Naive B cell (primary cell): ENCODE data around the gene GARS1. TPM values are rescaled to one million over a fixed set of nuclear protein-coding genes. Genes with fewer than 3 reads are reported as not detected.

ENCODE experiments used
- ATAC-seq, 2 donors: fragments of 150-1000 bp; cut with Tn5 transposase; 2 replicates each; pipeline ENCODE4 v1.10.0; 2021; ENCODE audit warnings: low read depth in 2 of 2, mild to moderate bottlenecking in 2 of 2, moderate library complexity in 2 of 2
- DNase-seq: peaks from one replicate; pipeline ENCODE4 v3.0.0; 2022
- H3K27ac Mint-ChIP-seq, 6 donors: one replicate each; pipeline ENCODE4 v1.8.0; 2020 to 2022; ENCODE audit warnings: mild to moderate bottlenecking in 6 of 6, mixed read lengths in 6 of 6, moderate library complexity in 5 of 6, inconsistent platforms in 2 of 6
- H3K27me3 Mint-ChIP-seq, 3 donors: one replicate each; pipeline ENCODE4 v1.8.0; 2021 to 2022; ENCODE audit warnings: mixed read lengths in 3 of 3, mild to moderate bottlenecking in 1 of 3
- H3K36me3 Mint-ChIP-seq, 2 donors: one replicate each; pipeline ENCODE4 v1.8.0; 2020 to 2022; ENCODE audit warnings: mixed read lengths in 2 of 2, inconsistent platforms in 1 of 2, mild to moderate bottlenecking in 1 of 2
- H3K4me1 Mint-ChIP-seq, 3 donors: one replicate each; pipeline ENCODE4 v1.8.0; 2020 to 2022; ENCODE audit warnings: mixed read lengths in 3 of 3, inconsistent platforms in 1 of 3, mild to moderate bottlenecking in 1 of 3, moderate library complexity in 1 of 3
- H3K4me3 Mint-ChIP-seq, 8 donors: one replicate each; pipeline ENCODE4 v1.8.0; 2020 to 2022; ENCODE audit warnings: mild to moderate bottlenecking in 8 of 8, mixed read lengths in 8 of 8, moderate library complexity in 8 of 8, inconsistent platforms in 2 of 8
- H3K9me3 Mint-ChIP-seq, 7 donors: one replicate each; pipeline ENCODE4 v1.8.0; 2020 to 2022; ENCODE audit warnings: mixed read lengths in 7 of 7, mild to moderate bottlenecking in 5 of 7, inconsistent platforms in 2 of 7, moderate library complexity in 1 of 7
- polyA plus RNA-seq, 6 donors: library from polyadenylated mRNA; unstranded; fragments of 300-500 nt; fragmentation: Illumina TruSeq; gene quantifications; one replicate each; pipeline ENCODE4 v1.2.3, GENCODE V29; 2021; ENCODE audit warnings: low read depth in 6 of 6

Gene GARS1
- polyA plus RNA-seq, 6 donors from 2014 or later: 46.9 to 72.4 (median 55.9) TPM

GRCh38 chr7:30668102-30668501, 73.4 kb downstream of the GARS1 start:
- Mint-ChIP-seq H3K4me1 (no peaks in the 10 kb centered on the region), H3K27me3 (peaks cover 7 to 41% (median 38%) of the 10 kb centered on the region in 3 donors)

GRCh38 chr7:30671793-30672465, 77.3 kb downstream of the GARS1 start:
- H3K36me3 Mint-ChIP-seq: no peaks in the 10 kb centered on the region
- peak overlapping the region in 1 of 6 donors; percentile 16 for H3K27ac Mint-ChIP-seq
- no peaks in the 10 kb centered on the region for H3K4me1 Mint-ChIP-seq
- H3K9me3 Mint-ChIP-seq: peaks cover 0 to 5% (median 0%) of the 10 kb centered on the region in 7 donors
- peaks cover 18 to 56% (median 46%) of the 10 kb centered on the region in 3 donors for H3K27me3 Mint-ChIP-seq
- no peak overlapping the region for H3K4me3 Mint-ChIP-seq
- DNase-seq (no peak), ATAC-seq (no peak)

More at GRCh38 chr7:30668102-30668501, 73.4 kb downstream of the GARS1 start:
- DNase-seq (no peak), ATAC-seq (no peak)
- no peak overlapping the region for H3K27ac Mint-ChIP-seq
- peaks cover 0 to 5% (median 0%) of the 10 kb centered on the region in 7 donors for H3K9me3 Mint-ChIP-seq
- H3K36me3 Mint-ChIP-seq: no peaks in the 10 kb centered on the region
- peak overlapping the region in 1 of 8 donors; percentile 43 for H3K4me3 Mint-ChIP-seq

- no peak for DNase-seq
- no peak overlapping the region for H3K27ac Mint-ChIP-seq
- H3K9me3 Mint-ChIP-seq: peaks cover 0 to 5% (median 0%) of the 10 kb centered on the region in 7 donors
- no peak for ATAC-seq
- no peak overlapping the region for H3K4me3 Mint-ChIP-seq
- H3K36me3 Mint-ChIP-seq: no peaks in the 10 kb centered on the region
- no peaks in the 10 kb centered on the region for H3K4me1 Mint-ChIP-seq
- peaks cover 35 to 72% (median 62%) of the 10 kb centered on the region in 3 donors for H3K27me3 Mint-ChIP-seq
These were observed 79.7 kb downstream of the GARS1 start for GRCh38 chr7:30674420-30674819.

DNA sequence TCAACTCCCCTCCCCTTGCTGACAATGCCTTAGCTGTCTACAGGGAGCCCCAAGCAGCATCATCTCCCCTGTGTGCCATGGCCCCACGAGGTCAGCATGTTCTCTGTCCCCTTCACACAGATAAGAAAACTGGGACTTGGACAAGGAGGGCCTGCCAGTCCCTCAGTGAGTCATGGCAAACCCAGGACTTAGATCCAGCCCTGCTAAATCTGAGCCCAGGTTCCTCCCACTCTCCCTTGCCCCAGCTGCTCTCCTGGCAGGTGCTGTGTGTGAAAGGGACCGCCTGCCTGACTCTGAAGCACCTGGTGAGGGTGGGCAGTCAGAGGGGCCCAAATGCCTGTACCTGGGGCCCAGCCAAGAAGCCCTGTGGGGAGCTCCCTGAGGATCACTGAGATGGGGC, 80.2 kb downstream of the GARS1 start:
- ATAC-seq (no peak), DNase-seq (no peak)
- Mint-ChIP-seq H3K9me3 (peaks cover 0 to 5% (median 0%) of the 10 kb centered on the region in 7 donors), H3K4me1 (no peaks in the 10 kb centered on the region), H3K27me3 (peaks cover 34 to 72% (median 62%) of the 10 kb centered on the region in 3 donors), H3K4me3 (no peak overlapping the region), H3K27ac (no peak overlapping the region), H3K36me3 (no peaks in the 10 kb centered on the region)

DNA sequence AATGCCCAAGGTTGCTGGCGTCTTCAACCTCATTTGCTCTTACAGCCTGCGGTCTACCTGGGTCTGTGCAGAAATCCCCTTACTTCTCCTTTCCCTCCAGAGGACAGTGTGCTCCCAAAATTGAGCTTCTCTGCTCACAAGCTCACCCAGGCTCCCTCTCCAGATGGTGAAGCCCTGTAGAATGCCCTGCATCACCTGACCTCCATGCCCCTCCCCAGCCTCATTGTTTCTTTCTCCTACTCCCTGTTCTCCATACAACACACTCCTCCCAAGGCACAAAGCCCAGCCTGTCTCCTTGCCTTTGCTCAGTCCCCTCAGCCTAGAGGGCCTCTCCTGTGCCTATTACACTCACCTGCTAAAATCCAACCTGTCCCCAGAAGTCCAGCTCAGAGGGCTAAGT, 84.1 kb downstream of the GARS1 start:
- Mint-ChIP-seq H3K9me3 (no peaks in the 10 kb centered on the region), H3K27me3 (peaks cover 59 to 81% (median 80%) of the 10 kb centered on the region in 3 donors), H3K36me3 (no peaks in the 10 kb centered on the region), H3K4me3 (no peak overlapping the region), H3K4me1 (peaks cover 13 to 17% (median 16%) of the 10 kb centered on the region in 3 donors), H3K27ac (peak overlapping the region in 1 of 6 donors; percentile 9)
- ATAC-seq (no peak), DNase-seq (no peak)

DNA sequence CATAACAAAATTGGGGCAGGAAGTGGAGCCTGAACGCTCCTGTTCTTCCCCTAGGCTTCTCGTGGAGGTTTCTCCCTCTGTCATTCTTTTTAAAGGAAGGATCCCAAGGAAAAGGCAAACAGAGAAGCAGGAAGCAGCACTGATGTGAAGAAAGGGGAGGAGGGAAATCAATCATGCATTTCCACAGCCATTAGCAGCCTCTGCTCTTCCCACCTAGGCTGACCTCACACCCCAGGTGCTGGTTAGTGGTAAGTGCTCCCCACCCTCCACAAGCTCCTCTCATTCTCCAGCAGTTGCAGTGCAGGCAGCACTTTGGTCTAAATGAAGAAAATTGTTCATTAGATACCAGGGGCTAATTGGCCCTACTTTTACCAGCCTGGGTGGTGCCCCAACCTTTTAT, 85.0 kb downstream of the GARS1 start:
- Mint-ChIP-seq H3K36me3 (no peaks in the 10 kb centered on the region), H3K27me3 (peaks cover 66 to 88% (median 84%) of the 10 kb centered on the region in 3 donors), H3K9me3 (no peaks in the 10 kb centered on the region), H3K4me1 (peaks cover 13 to 17% (median 16%) of the 10 kb centered on the region in 3 donors), H3K4me3 (no peak overlapping the region), H3K27ac (no peak overlapping the region)
- no peak for ATAC-seq
- no peak for DNase-seq

DNA sequence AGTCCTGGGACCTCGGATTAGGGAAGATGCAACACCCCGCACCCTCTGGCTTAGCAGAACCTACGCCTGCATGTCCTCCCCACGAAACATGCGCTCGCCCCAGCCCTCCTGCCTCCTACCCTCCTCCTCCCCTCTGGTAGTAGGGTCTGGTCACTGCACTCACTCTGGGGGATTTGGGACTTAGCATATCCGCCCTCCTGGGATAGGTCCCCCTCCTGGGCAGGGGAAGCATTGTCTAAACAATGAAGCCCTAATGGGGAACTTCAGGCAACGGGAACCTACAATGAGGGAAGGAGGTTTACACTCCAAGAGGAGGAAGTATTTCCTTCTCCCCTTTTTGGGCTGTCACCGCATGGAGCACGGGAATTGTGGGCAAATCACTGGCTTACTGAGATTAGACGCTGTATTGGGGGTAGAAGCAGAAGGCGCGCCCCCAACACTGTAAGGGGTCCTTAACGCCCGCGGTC, 86.7 kb downstream of the GARS1 start:
- ATAC-seq (no peak), DNase-seq (no peak)
- no peaks in the 10 kb centered on the region for H3K9me3 Mint-ChIP-seq
- no peaks in the 10 kb centered on the region for H3K36me3 Mint-ChIP-seq
- peaks cover 71 to 92% (median 89%) of the 10 kb centered on the region in 3 donors for H3K27me3 Mint-ChIP-seq
- H3K27ac Mint-ChIP-seq: no peak overlapping the region
- peak overlapping the region; percentile 53 to 87 (median 74) for H3K4me3 Mint-ChIP-seq
- H3K4me1 Mint-ChIP-seq: peaks cover 13 to 17% (median 16%) of the 10 kb centered on the region in 3 donors

GRCh38 chr7:30681815-30682211, 87.1 kb downstream of the GARS1 start:
- H3K36me3 Mint-ChIP-seq: no peaks in the 10 kb centered on the region
- H3K4me3 Mint-ChIP-seq: peak overlapping the region; percentile 53 to 87 (median 74)
- ATAC-seq: peak in 1 of 2 donors; percentile 21
- peaks cover 13 to 17% (median 16%) of the 10 kb centered on the region in 3 donors for H3K4me1 Mint-ChIP-seq
- H3K9me3 Mint-ChIP-seq: no peaks in the 10 kb centered on the region
- no peak for DNase-seq
- no peak overlapping the region for H3K27ac Mint-ChIP-seq
- H3K27me3 Mint-ChIP-seq: peaks cover 67 to 88% (median 84%) of the 10 kb centered on the region in 3 donors

DNA sequence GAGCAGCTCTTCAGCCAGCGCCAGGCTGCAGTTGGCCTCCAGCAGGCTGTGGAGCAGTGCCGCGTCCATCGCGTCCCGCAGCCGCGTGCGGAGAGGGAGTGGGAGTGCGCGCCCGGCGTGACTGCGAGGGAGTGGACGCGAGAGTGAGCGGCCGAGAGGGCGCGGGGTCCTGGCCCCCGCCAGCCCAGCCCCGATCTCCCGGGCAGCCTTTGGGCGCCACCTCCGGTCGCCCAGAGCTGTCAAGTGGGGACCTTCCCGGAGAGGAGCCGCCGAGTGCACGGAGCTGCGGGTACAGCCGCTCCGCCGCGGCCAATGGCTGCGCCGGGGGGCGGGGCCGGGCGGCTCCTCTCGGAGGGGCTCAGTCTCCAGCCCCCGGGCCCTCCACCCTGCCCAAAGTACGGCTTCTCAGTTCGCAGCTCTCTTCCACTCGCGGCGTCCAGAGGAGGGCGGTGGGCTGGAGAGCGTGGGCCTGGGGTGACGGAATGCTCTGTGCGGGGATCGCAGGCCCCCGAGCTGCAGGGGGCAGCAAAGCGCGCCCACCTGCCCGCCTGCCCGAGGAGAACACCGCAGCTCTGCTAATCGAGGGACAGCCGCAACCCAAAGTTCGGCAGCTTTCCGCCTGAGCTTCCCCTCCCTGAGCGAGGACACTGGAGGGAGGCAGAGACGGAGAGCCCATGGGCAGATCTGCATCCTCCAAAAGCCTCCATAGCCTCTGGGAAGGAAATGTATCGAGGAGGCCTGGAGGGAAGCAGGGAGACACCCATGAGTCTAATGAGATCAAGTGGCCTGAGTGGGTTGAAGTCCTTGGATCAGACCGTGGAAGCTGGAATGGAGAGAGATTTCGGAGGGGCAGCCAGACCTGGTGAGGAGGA, 87.8 kb downstream of the GARS1 start, which contains the start of gene CRHR2:
TSS of gene CRHR2 (minus strand) at position 245 of the 872 bp plus-strand sequence. CDS start at position 69, 176 bp downstream.
- Mint-ChIP-seq H3K36me3 (no peaks in the 10 kb centered on the region), H3K4me3 (peak within 1 kb of the TSS; percentile 53 to 87 (median 78)), H3K9me3 (no peaks in the 10 kb centered on the region), H3K4me1 (peaks cover 13 to 17% (median 16%) of the 10 kb centered on the region in 3 donors), H3K27me3 (peaks cover 62 to 86% (median 78%) of the 10 kb centered on the region in 3 donors), H3K27ac (peak within 1 kb of the TSS in 1 of 6 donors; percentile 61)
- peak; percentile 64 to 68 for ATAC-seq
- no peak for DNase-seq

DNA sequence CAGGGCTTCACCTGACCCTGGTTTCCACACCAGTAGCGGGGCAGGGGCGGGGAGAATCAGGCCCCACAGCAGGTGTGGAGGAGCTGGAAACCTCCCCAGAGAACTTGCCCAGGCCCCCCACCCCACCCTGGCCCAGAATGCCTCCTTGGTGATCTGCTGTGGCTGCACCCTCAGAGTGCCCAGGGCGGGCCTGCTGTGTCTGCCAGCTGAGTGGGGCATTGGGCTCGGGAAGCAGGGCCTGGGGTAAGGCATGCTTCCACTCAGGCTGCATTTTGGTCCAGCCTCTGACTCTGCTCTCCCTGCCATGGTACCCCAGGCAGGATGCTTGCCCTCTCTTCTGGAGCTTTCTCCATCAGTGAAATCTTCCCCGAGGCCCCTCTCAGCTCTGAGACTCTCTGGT, 88.6 kb downstream of the GARS1 start:
- H3K36me3 Mint-ChIP-seq: no peaks in the 10 kb centered on the region
- H3K4me1 Mint-ChIP-seq: peaks cover 13 to 17% (median 16%) of the 10 kb centered on the region in 3 donors
- H3K27me3 Mint-ChIP-seq: peaks cover 60 to 82% (median 75%) of the 10 kb centered on the region in 3 donors
- H3K9me3 Mint-ChIP-seq: no peaks in the 10 kb centered on the region
- DNase-seq (no peak), ATAC-seq (no peak)
- no peak overlapping the region for H3K27ac Mint-ChIP-seq
- peak overlapping the region in 5 of 8 donors; percentile 21 to 83 (median 72) for H3K4me3 Mint-ChIP-seq

Other genes with a start within 250 kb of the GARS1 start
- gene NOD1, start 116.1 kb upstream of the GARS1 start, polyA plus RNA-seq: 10 to 100 TPM in 2 of 6 donors, 1 to 10 TPM in 4; 7.0 to 16.8 (median 8.6) TPM
- gene GGCT, start 90.0 kb upstream of the GARS1 start, polyA plus RNA-seq: 10 to 100 TPM; 12.1 to 36.0 (median 28.8) TPM
- not detected for gene CRHR2, start 87.6 kb downstream of the GARS1 start, polyA plus RNA-seq
- under 1 TPM in 1 of 6 donors, not detected in 5; 0.11 TPM for gene INMT, start 157.3 kb downstream of the GARS1 start, polyA plus RNA-seq
- gene MINDY4, start 176.5 kb downstream of the GARS1 start, polyA plus RNA-seq: under 1 TPM in 2 of 6 donors, not detected in 4; 0.14 to 0.16 TPM